ENCODE results near the gene POU6F1. TPM values are rescaled to one million over a fixed set of nuclear protein-coding genes. Genes with fewer than 3 reads are reported as not detected.

Gene POU6F1
- total RNA-seq, 1 donor from 2014 or later: 2.6 TPM

DNA sequence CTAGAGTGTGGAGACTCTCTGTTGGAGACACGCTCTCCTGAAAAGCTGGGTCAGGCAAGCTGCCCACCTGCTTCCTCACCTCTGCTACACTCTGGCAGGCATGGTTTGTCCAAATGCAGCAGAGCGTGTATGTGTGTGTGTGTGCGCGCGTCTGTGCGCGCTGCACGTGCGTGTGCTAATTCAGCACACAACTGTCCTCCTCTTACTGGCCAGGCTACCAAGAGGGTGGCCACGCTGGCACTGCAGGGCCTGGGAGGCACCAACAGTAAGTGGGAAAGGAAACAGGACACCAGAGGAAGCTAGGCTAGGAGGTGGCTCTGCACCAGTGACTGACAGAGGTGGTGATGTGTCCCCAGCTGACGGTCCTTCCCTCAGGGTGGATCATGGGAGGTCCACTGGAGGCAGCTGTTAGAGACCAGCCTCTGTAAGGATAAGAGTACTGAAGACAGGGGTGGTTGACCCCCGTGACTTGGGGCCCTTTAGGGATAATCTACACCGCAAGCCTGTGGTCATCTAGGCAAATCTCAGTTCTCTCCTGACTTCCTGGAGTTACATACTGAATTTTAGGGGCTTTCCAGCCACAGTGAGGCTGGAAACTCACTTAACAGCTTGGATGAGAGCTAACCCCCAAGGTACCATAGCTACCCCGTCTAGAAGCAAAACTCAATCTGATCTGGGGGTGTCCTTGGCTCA is 29.4 kb downstream of the POU6F1 start:
- H3K36me3 ChIP-seq (ENCODE audit: control insufficient read depth, insufficient read depth, low read length): no peaks in the 10 kb centered on the region
- no peak for DNase-seq (ENCODE audit: low read depth)
- H3K4me3 ChIP-seq (ENCODE audit: low read depth, low read length): no peak overlapping the region
- no peaks in the 10 kb centered on the region for H3K27me3 ChIP-seq (ENCODE audit: control insufficient read depth, insufficient read depth, low read length)
- TF ChIP-seq, protein P1, sequence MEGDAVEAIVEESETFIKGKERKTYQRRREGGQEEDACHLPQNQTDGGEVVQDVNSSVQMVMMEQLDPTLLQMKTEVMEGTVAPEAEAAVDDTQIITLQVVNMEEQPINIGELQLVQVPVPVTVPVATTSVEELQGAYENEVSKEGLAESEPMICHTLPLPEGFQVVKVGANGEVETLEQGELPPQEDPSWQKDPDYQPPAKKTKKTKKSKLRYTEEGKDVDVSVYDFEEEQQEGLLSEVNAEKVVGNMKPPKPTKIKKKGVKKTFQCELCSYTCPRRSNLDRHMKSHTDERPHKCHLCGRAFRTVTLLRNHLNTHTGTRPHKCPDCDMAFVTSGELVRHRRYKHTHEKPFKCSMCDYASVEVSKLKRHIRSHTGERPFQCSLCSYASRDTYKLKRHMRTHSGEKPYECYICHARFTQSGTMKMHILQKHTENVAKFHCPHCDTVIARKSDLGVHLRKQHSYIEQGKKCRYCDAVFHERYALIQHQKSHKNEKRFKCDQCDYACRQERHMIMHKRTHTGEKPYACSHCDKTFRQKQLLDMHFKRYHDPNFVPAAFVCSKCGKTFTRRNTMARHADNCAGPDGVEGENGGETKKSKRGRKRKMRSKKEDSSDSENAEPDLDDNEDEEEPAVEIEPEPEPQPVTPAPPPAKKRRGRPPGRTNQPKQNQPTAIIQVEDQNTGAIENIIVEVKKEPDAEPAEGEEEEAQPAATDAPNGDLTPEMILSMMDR (IDR thresholded peaks at IDR 0.05; ENCODE audit: insufficient read depth, low read length, poor library complexity, severe bottlenecking): no peak

DNA sequence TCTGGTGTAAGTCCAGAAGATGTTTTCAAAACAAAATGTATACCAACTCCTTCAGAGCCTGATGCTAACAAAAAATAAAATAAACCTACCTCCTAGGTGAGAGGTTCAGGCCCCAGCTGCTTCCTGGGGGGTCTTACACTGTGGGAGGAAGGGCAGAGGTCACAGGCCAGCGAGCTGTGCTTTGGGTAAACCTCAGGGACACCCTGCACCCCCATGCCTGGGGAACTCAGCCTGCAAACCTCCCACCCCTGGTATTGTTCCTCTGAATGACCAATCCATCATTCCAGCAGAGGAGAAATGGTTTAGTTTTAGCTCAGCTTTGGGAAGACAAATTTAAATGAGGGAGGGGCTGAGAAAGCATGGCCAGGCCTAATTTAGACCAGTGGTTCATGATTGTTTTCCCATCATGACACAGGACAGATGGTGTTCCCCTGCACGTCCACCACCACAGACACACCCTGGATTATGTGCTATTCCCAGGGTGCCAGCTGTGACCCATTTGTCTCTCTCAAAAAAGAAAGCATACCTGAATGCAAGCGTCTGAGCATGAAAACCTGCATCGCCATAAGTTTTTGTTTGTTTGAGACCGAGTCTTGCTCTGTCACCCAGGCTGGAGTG is 30.4 kb downstream of the POU6F1 start:
- Histone ChIP-seq H3K4me3 (ENCODE audit: low read depth, low read length) (no peak overlapping the region), H3K27me3 (ENCODE audit: control insufficient read depth, insufficient read depth, low read length) (no peaks in the 10 kb centered on the region), H3K36me3 (ENCODE audit: control insufficient read depth, insufficient read depth, low read length) (no peaks in the 10 kb centered on the region)
- no peak for DNase-seq (ENCODE audit: low read depth)
- TF ChIP-seq, protein P1 (IDR thresholded peaks at IDR 0.05; ENCODE audit: insufficient read depth, low read length, poor library complexity, severe bottlenecking): no peak

- Histone ChIP-seq H3K27me3 (ENCODE audit: control insufficient read depth, insufficient read depth, low read length) (no peaks in the 10 kb centered on the region), H3K4me3 (ENCODE audit: low read depth, low read length) (no peak overlapping the region), H3K36me3 (ENCODE audit: control insufficient read depth, insufficient read depth, low read length) (no peaks in the 10 kb centered on the region)
- DNase-seq (ENCODE audit: low read depth): no peak
- TF ChIP-seq, protein P1 (IDR thresholded peaks at IDR 0.05; ENCODE audit: insufficient read depth, low read length, poor library complexity, severe bottlenecking): no peak
Measured at GRCh38 chr12:51186465-51187085, 31.3 kb downstream of the POU6F1 start.

- Histone ChIP-seq H3K27me3 (ENCODE audit: control insufficient read depth, insufficient read depth, low read length) (no peaks in the 10 kb centered on the region), H3K4me3 (ENCODE audit: low read depth, low read length) (no peak overlapping the region), H3K36me3 (ENCODE audit: control insufficient read depth, insufficient read depth, low read length) (no peaks in the 10 kb centered on the region)
- TF ChIP-seq, protein P1 (IDR thresholded peaks at IDR 0.05; ENCODE audit: insufficient read depth, low read length, poor library complexity, severe bottlenecking): no peak
- no peak for DNase-seq (ENCODE audit: low read depth)
Measured at GRCh38 chr12:51185171-51185717, 32.6 kb downstream of the POU6F1 start.

- no peaks in the 10 kb centered on the region for H3K36me3 ChIP-seq (ENCODE audit: control insufficient read depth, insufficient read depth, low read length)
- DNase-seq (ENCODE audit: low read depth): no peak
- H3K27me3 ChIP-seq (ENCODE audit: control insufficient read depth, insufficient read depth, low read length): no peaks in the 10 kb centered on the region
- TF ChIP-seq, protein P1 (IDR thresholded peaks at IDR 0.05; ENCODE audit: insufficient read depth, low read length, poor library complexity, severe bottlenecking): no peak
- H3K4me3 ChIP-seq (ENCODE audit: low read depth, low read length): no peak overlapping the region
Measured at GRCh38 chr12:51183816-51184215, 34.0 kb downstream of the POU6F1 start.
